Breast epithelium (tissue), 3 donors: ENCODE results near the gene TRAM2.

Experiments used
- POLR2A ChIP-seq: fragments of 450-650 bp; IDR thresholded peaks from one replicate; pipeline ENCODE4 v1.6.1; 2016; ENCODE audit warnings: antibody characterized with exemption, mild to moderate bottlenecking, moderate library complexity
- TF ChIP-seq, protein P1 (sequence below), 3 donors: fragments of 450-650 bp; IDR thresholded peaks; one replicate each; pipeline ENCODE4 v1.5.1; 2016 to 2017; ENCODE audit warnings: antibody characterized with exemption in 3 of 3, mild to moderate bottlenecking in 3 of 3, moderate library complexity in 3 of 3

DNA sequence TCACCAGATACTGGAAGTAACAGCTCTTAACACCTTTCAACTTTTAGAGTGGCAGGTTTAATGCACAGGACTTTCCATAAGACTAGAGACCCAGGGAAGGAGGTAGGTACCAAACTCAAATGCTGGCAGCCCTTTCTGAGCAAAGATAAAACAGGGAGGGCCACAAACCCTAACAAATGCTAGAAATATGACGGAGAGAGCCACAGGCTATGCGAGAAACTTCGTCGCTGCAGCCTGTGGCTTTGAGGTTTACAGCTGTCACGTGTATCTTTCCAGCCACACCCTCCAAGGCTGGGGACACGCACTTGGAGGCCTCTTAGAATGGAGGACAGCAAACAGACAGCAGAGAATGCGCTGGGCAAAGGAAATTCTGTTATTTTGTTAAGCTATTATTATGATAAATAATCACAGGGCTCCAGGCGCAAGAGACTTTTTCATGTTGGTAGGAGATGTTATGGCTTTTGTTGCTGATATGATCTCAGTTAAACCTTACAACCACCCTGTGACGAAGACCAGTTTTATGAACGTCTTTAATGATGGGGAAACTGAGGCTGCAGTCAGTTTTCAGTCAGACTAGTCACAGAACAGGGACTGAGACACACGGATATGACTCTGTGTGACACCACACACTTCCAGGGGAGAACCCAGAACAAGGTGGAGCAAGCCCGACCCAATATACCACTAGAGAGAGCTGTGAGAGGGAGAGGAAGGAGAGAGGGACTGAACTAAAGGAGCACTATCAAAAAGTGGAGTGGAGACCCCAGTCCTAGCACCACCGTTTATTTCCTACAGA lies 2.0 kb downstream of the TRAM2 start:
- TF ChIP-seq, protein P1, sequence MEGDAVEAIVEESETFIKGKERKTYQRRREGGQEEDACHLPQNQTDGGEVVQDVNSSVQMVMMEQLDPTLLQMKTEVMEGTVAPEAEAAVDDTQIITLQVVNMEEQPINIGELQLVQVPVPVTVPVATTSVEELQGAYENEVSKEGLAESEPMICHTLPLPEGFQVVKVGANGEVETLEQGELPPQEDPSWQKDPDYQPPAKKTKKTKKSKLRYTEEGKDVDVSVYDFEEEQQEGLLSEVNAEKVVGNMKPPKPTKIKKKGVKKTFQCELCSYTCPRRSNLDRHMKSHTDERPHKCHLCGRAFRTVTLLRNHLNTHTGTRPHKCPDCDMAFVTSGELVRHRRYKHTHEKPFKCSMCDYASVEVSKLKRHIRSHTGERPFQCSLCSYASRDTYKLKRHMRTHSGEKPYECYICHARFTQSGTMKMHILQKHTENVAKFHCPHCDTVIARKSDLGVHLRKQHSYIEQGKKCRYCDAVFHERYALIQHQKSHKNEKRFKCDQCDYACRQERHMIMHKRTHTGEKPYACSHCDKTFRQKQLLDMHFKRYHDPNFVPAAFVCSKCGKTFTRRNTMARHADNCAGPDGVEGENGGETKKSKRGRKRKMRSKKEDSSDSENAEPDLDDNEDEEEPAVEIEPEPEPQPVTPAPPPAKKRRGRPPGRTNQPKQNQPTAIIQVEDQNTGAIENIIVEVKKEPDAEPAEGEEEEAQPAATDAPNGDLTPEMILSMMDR (IDR thresholded peaks at IDR 0.05) = no peak
- TF ChIP-seq POLR2A = no peak
